HepG2 (cell line): ENCODE data around the gene AKAP9. TPM values are rescaled to one million over a fixed set of nuclear protein-coding genes. Genes with fewer than 3 reads are reported as not detected.

Experiments used
- AGO2 ChIP-seq: fragments of 200-400 bp; formaldehyde crosslinking; optimal IDR thresholded peaks from 2 replicates; pipeline ENCODE3; 2017; ENCODE audit warnings: mild to moderate bottlenecking, low read depth, low read length, moderate library complexity
- DPF2 ChIP-seq: sonication (generic); formaldehyde crosslinking; IDR thresholded peaks from 2 replicates; pipeline ENCODE4 v1.4.0; 2020; ENCODE audit warnings: mild to moderate bottlenecking, low read depth, missing genetic modification reagents, borderline replicate concordance
- MBNL3 ChIP-seq: fragments of 250-450 bp; sonication (Bioruptor Pico); conservative IDR thresholded peaks from 2 replicates; pipeline ENCODE4 v1.8.0; 2022; ENCODE audit warnings: mild to moderate bottlenecking, inconsistent platforms
- MIER2 ChIP-seq: IDR thresholded peaks from 2 replicates; pipeline ENCODE4 v1.6.1; 2016; ENCODE audit warnings: missing biosample characterization, missing genetic modification reagents
- MXD4 ChIP-seq: IDR thresholded peaks from 2 replicates; pipeline ENCODE4 v1.6.1; 2016; ENCODE audit warnings: mild to moderate bottlenecking, missing biosample characterization, missing genetic modification reagents
- PITX1 ChIP-seq: sonication (generic); formaldehyde crosslinking; IDR thresholded peaks from 2 replicates; pipeline ENCODE4 v1.5.1; 2020; ENCODE audit warnings: mild to moderate bottlenecking, missing genetic modification reagents
- POLR2A ChIP-seq, 2 experiments: IDR thresholded peaks; 2 replicates each; pipeline ENCODE4 v1.6.1; 2011; ENCODE audit warnings: low read depth in 2 of 2, low read length in 2 of 2, mild to moderate bottlenecking in 1 of 2, moderate library complexity in 1 of 2; ENCODE audit not compliant: insufficient read depth in 1 of 2
- RBM39 ChIP-seq: fragments of 200-400 bp; formaldehyde crosslinking; IDR thresholded peaks from one replicate; pipeline ENCODE4 v1.6.1; 2018; ENCODE audit warnings: antibody characterized with exemption, mild to moderate bottlenecking, low read depth, low read length; ENCODE audit not compliant: poor library complexity, severe bottlenecking
- RXRA ChIP-seq: sonication (generic); formaldehyde crosslinking; IDR thresholded peaks from 2 replicates; pipeline ENCODE4 v1.5.1; 2020; ENCODE audit warnings: missing genetic modification reagents
- SSRP1 ChIP-seq: IDR thresholded peaks from 2 replicates; pipeline ENCODE4 v1.6.1; 2016; ENCODE audit warnings: control low read depth
- TOE1 ChIP-seq: sonication (generic); formaldehyde crosslinking; IDR thresholded peaks from 2 replicates; pipeline ENCODE4 v1.4.0; 2020; ENCODE audit warnings: mild to moderate bottlenecking, missing genetic modification reagents
- ZNF720 ChIP-seq: sonication (generic); formaldehyde crosslinking; IDR thresholded peaks from 2 replicates; pipeline ENCODE4 v1.4.0; 2020; ENCODE audit warnings: missing genetic modification reagents
- ZSCAN31 ChIP-seq: sonication (generic); formaldehyde crosslinking; IDR thresholded peaks from 2 replicates; pipeline ENCODE4 v1.5.0; 2020; ENCODE audit warnings: low read depth, mild to moderate bottlenecking, missing genetic modification reagents
- polyA plus RNA-seq, 8 experiments: library from polyadenylated mRNA; depleted of rRNA in 3 of 8; stranded (reverse) in 7 of 8; unstranded in 1 of 8; fragments of >200 nt; fragmentation: Illumina TruSeq in 4 of 8; extraction: Trizol in 4 of 8; gene quantifications; 2 replicates each; pipeline versions ENCODE4 v1.2.1 to v1.2.3, GENCODE V29; 2011 to 2016; ENCODE audit warnings: low read depth in 4 of 8, missing spikeins in 1 of 8, mixed read lengths in 1 of 8; ENCODE audit not compliant: insufficient read depth in 1 of 8
- total RNA-seq, 5 experiments: library from RNA; depleted of rRNA; stranded (reverse); fragments of >200 nt; fragmentation: Illumina TruSeq; extraction: Trizol; gene quantifications; 2 replicates each; pipeline ENCODE4 v1.2.3, GENCODE V29; 2016; ENCODE audit warnings: low read depth in 1 of 5
- TF ChIP-seq, protein P1 (sequence below): IDR thresholded peaks from 2 replicates; pipeline ENCODE4 v1.6.1; 2016; ENCODE audit warnings: low read depth, control low read depth
- TF ChIP-seq, protein P2 (sequence below): sonication (generic); formaldehyde crosslinking; IDR thresholded peaks from 2 replicates; pipeline ENCODE4 v1.5.1; 2020; ENCODE audit warnings: mild to moderate bottlenecking, missing genetic modification reagents
- TF ChIP-seq, protein P3 (sequence below): sonication (generic); formaldehyde crosslinking; IDR thresholded peaks from 2 replicates; pipeline ENCODE4 v1.4.0; 2020; ENCODE audit warnings: missing genetic modification reagents
- TF ChIP-seq, protein P4 (sequence below): sonication (generic); formaldehyde crosslinking; IDR thresholded peaks from 2 replicates; pipeline ENCODE4 v1.8.1; 2022; ENCODE audit warnings: mild to moderate bottlenecking, missing genetic modification reagents
- TF ChIP-seq, protein P5 (sequence below): sonication (generic); formaldehyde crosslinking; IDR thresholded peaks from 2 replicates; pipeline ENCODE4 v1.5.0; 2020; ENCODE audit warnings: mild to moderate bottlenecking, missing genetic modification reagents

Gene AKAP9
- total and polyA plus RNA-seq, 2 of the 13 experiments (the other 11 are each of a cell fraction or from before 2014, with no cell fraction given) = 27.6 to 33.1 TPM

DNA sequence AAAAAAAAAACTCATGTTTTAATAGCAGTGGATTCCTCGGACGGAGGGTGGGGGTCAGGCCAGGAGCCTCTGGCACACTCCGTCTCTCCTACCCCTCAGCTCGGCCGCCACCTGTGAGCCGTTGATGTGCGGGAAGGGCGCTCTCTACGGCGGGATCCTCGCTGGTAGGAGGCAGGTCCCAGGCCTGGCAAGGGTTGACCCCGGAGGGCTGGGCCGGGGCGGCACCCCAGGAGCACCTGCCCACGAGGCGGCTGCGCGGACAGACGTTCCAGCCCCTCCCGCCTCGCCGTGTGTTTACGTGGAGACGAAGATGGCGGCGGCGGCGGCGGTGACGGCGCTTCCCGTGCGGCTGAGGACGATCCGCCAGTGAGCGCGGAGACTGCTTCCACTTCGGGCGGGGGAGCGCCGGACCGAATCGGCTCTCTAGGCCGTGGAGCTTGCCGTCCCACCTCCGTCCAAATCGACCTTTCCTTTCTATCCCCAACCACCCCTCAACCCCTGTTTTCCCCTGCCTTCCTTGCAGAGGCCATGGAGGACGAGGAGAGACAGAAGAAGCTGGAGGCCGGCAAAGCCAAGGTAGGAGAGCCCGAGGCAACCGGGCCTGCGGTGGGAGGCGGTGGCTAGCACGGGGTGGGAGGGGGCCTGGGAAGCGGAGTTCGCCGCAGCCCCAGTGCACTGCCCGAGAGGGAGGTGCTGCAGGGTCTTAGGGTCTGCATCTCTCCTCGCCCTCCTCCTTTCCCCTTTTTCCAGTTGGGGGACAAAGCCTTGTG, at the start of gene AKAP9 (continued):
- TF ChIP-seq DPF2 (CRISPR knock-in tag) = no peak
- peak; percentile 82 for TF ChIP-seq ZSCAN31 (CRISPR knock-in tag)
- TF ChIP-seq, protein P1, sequence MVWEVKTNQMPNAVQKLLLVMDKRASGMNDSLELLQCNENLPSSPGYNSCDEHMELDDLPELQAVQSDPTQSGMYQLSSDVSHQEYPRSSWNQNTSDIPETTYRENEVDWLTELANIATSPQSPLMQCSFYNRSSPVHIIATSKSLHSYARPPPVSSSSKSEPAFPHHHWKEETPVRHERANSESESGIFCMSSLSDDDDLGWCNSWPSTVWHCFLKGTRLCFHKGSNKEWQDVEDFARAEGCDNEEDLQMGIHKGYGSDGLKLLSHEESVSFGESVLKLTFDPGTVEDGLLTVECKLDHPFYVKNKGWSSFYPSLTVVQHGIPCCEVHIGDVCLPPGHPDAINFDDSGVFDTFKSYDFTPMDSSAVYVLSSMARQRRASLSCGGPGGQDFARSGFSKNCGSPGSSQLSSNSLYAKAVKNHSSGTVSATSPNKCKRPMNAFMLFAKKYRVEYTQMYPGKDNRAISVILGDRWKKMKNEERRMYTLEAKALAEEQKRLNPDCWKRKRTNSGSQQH (CRISPR knock-in tag) = peak; percentile 78
- peak; percentile 19 for TF ChIP-seq AGO2
- TF ChIP-seq MIER2 = 0 out of 2 replicates have a peak, but pooled peaks have one; percentile 27
- TF ChIP-seq ZNF720 = no peak
- TF ChIP-seq, protein P2, sequence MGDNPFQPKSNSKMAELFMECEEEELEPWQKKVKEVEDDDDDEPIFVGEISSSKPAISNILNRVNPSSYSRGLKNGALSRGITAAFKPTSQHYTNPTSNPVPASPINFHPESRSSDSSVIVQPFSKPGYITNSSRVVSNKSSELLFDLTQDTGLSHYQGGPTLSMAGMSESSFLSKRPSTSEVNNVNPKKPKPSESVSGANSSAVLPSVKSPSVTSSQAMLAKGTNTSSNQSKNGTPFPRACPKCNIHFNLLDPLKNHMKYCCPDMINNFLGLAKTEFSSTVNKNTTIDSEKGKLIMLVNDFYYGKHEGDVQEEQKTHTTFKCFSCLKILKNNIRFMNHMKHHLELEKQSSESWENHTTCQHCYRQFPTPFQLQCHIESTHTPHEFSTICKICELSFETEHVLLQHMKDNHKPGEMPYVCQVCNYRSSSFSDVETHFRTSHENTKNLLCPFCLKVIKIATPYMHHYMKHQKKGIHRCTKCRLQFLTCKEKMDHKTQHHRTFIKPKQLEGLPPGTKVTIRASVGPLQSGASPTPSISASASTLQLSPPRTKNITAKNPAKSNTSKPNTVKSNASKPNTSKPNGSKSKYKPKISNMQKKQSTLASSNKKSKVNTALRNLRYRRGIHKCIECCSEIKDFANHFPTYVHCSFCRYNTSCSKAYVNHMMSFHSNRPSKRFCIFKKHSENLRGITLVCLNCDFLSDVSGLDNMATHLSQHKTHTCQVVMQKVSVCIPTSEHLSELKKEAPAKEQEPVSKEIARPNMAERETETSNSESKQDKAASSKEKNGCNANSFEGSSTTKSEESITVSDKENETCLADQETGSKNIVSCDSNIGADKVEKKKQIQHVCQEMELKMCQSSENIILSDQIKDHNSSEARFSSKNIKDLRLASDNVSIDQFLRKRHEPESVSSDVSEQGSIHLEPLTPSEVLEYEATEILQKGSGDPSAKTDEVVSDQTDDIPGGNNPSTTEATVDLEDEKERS (CRISPR knock-in tag) = peak; percentile 87; the same call in 1 of the 2 replicates
- TF ChIP-seq MBNL3 (CRISPR knock-in tag) = no peak
- TF ChIP-seq RBM39 = peak; percentile 44
- TF ChIP-seq SSRP1 (CRISPR knock-in tag) = no peak
- TF ChIP-seq, protein P3, sequence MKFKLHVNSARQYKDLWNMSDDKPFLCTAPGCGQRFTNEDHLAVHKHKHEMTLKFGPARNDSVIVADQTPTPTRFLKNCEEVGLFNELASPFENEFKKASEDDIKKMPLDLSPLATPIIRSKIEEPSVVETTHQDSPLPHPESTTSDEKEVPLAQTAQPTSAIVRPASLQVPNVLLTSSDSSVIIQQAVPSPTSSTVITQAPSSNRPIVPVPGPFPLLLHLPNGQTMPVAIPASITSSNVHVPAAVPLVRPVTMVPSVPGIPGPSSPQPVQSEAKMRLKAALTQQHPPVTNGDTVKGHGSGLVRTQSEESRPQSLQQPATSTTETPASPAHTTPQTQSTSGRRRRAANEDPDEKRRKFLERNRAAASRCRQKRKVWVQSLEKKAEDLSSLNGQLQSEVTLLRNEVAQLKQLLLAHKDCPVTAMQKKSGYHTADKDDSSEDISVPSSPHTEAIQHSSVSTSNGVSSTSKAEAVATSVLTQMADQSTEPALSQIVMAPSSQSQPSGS (CRISPR knock-in tag) = peak; percentile 63; the same call in 1 of the 2 replicates
- peak; percentile 61 for TF ChIP-seq MXD4 (CRISPR knock-in tag)
- TF ChIP-seq, protein P4, sequence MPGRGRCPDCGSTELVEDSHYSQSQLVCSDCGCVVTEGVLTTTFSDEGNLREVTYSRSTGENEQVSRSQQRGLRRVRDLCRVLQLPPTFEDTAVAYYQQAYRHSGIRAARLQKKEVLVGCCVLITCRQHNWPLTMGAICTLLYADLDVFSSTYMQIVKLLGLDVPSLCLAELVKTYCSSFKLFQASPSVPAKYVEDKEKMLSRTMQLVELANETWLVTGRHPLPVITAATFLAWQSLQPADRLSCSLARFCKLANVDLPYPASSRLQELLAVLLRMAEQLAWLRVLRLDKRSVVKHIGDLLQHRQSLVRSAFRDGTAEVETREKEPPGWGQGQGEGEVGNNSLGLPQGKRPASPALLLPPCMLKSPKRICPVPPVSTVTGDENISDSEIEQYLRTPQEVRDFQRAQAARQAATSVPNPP (CRISPR knock-in tag) = no peak; the same call in 1 of the 2 replicates
- TF ChIP-seq, protein P5, sequence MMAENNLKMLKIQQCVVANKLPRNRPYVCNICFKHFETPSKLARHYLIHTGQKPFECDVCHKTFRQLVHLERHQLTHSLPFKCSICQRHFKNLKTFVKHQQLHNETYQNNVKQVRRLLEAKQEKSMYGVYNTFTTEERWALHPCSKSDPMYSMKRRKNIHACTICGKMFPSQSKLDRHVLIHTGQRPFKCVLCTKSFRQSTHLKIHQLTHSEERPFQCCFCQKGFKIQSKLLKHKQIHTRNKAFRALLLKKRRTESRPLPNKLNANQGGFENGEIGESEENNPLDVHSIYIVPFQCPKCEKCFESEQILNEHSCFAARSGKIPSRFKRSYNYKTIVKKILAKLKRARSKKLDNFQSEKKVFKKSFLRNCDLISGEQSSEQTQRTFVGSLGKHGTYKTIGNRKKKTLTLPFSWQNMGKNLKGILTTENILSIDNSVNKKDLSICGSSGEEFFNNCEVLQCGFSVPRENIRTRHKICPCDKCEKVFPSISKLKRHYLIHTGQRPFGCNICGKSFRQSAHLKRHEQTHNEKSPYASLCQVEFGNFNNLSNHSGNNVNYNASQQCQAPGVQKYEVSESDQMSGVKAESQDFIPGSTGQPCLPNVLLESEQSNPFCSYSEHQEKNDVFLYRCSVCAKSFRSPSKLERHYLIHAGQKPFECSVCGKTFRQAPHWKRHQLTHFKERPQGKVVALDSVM (CRISPR knock-in tag) = peak; percentile 78
- peak; percentile 81 to 88 for TF ChIP-seq POLR2A (IDR thresholded peaks at IDR 0.05; ENCODE audit: insufficient read depth in 1 of 2, low read depth in 2 of 2, low read length in 2 of 2)
- peak; percentile 74; the same call in 1 of the 2 replicates for TF ChIP-seq PITX1 (CRISPR knock-in tag)
- peak; percentile 58; the same call in 1 of the 2 replicates for TF ChIP-seq RXRA (CRISPR knock-in tag)
- TF ChIP-seq TOE1 = no peak
